Smooth muscle cell (in vitro differentiated cells): ENCODE results near the gene TFE3. TPM values are rescaled to one million over a fixed set of nuclear protein-coding genes. Genes with fewer than 3 reads are reported as not detected.

Source experiments
- DNase-seq: peaks from one replicate; lab custom pipeline; 2025; ENCODE audit not compliant: unreplicated experiment; lab: John Stamatoyannopoulos, UW
- H2AFZ ChIP-seq: fragments of 200-600 bp; sonication (generic); 2 replicates; pipeline ENCODE4 v1.6.0; 2016; ENCODE audit warnings: antibody characterized with exemption, low read depth, mild to moderate bottlenecking
- H3F3A ChIP-seq: fragments of 200-600 bp; sonication (generic); 2 replicates; pipeline ENCODE4 v1.6.0; 2017; ENCODE audit warnings: antibody characterized with exemption, low read depth
- H3K27ac ChIP-seq: fragments of 200-600 bp; sonication (generic); 2 replicates; pipeline ENCODE4 v1.5.1; 2016; ENCODE audit warnings: low read depth, mild to moderate bottlenecking
- H3K27me3 ChIP-seq: fragments of 200-600 bp; sonication (generic); 2 replicates; pipeline ENCODE4 v1.6.1; 2016; ENCODE audit warnings: low read depth, mild to moderate bottlenecking
- H3K36me3 ChIP-seq: fragments of 200-600 bp; sonication (generic); 2 replicates; pipeline ENCODE4 v1.5.1; 2016; ENCODE audit warnings: low read depth
- H3K4me1 ChIP-seq: fragments of 200-600 bp; sonication (generic); 2 replicates; pipeline ENCODE4 v1.5.1; 2016; ENCODE audit warnings: low read depth
- H3K4me2 ChIP-seq: fragments of 200-600 bp; sonication (generic); 2 replicates; pipeline ENCODE4 v1.6.0; 2016; ENCODE audit warnings: mild to moderate bottlenecking
- H3K4me3 ChIP-seq: fragments of 200-600 bp; sonication (generic); 2 replicates; pipeline ENCODE4 v1.5.1; 2016; ENCODE audit warnings: mild to moderate bottlenecking
- H3K79me2 ChIP-seq: fragments of 200-600 bp; sonication (generic); 2 replicates; pipeline ENCODE4 v1.6.0; 2016; ENCODE audit warnings: low read depth, mild to moderate bottlenecking
- H3K9ac ChIP-seq: fragments of 200-600 bp; sonication (generic); 2 replicates; pipeline ENCODE4 v1.6.0; 2016; ENCODE audit warnings: low read depth
- H3K9me3 ChIP-seq: fragments of 200-600 bp; sonication (generic); replicated peaks from 2 replicates; pipeline ENCODE4 v1.5.1; 2016; ENCODE audit warnings: low read depth
- H4K20me1 ChIP-seq: fragments of 200-600 bp; sonication (generic); 2 replicates; pipeline ENCODE4 v1.6.0; 2016; ENCODE audit warnings: low read depth
- CTCF ChIP-seq: fragments of 200-600 bp; sonication (generic); IDR thresholded peaks from 2 replicates; pipeline ENCODE4 v1.5.1; 2017; ENCODE audit warnings: borderline replicate concordance, mild to moderate bottlenecking, antibody characterized with exemption; ENCODE audit not compliant: insufficient read depth, poor library complexity, severe bottlenecking
- WGBS: methylation state at CpG from one replicate; pipeline ENCODE4 v1.1.7; 2016; ENCODE audit warnings: low lambda C conversion rate; 5-methylcytosine and 5-hydroxymethylcytosine counted together
- polyA plus RNA-seq: library from polyadenylated mRNA; unstranded; fragments of >200 nt; fragmentation: Nextera tagmentation; extraction: Ambion mirVana; gene quantifications from 2 replicates; pipeline ENCODE4 v1.2.1, GENCODE V29; 2016
- total RNA-seq: library from RNA; depleted of rRNA; stranded (reverse); fragments of >200 nt; gene quantifications from 2 replicates; pipeline ENCODE4 v1.2.3, GENCODE V29; 2014

The TFE3 gene
- total and polyA plus RNA-seq, 2 experiments from 2014 or later = 23.6 to 35.2 TPM

GRCh38 chrX:48996969-48997368 is 46.2 kb downstream of the TFE3 start:
- no peaks in the 10 kb centered on the region for H3K27me3 ChIP-seq
- 64% methylated on average over 6 of the region's 6 CpGs for WGBS
- H3K4me3 ChIP-seq = no peak overlapping the region
- peaks cover 14% of the 10 kb centered on the region for H3K79me2 ChIP-seq
- H3K9ac ChIP-seq = no peak overlapping the region
- H3K9me3 ChIP-seq = no peaks in the 10 kb centered on the region
- no peak for TF ChIP-seq CTCF
- H3F3A ChIP-seq = no peaks in the 10 kb centered on the region
- no peak for DNase-seq
- H2AFZ ChIP-seq = no peak overlapping the region
- no peak overlapping the region for H3K4me2 ChIP-seq
- H3K4me1 ChIP-seq = no peaks in the 10 kb centered on the region
- peaks cover 10% of the 10 kb centered on the region for H4K20me1 ChIP-seq
- H3K27ac ChIP-seq = no peak overlapping the region
- H3K36me3 ChIP-seq = peaks cover 3% of the 10 kb centered on the region

GRCh38 chrX:48992341-48992740 is 50.8 kb downstream of the TFE3 start:
- no peak overlapping the region for H3K27ac ChIP-seq
- H2AFZ ChIP-seq = no peak overlapping the region
- no peak for DNase-seq
- H3F3A ChIP-seq = no peaks in the 10 kb centered on the region
- no peaks in the 10 kb centered on the region for H3K36me3 ChIP-seq
- peaks cover 10% of the 10 kb centered on the region for H4K20me1 ChIP-seq
- TF ChIP-seq CTCF = no peak
- H3K4me2 ChIP-seq = no peak overlapping the region
- H3K4me3 ChIP-seq = no peak overlapping the region
- no peaks in the 10 kb centered on the region for H3K27me3 ChIP-seq
- H3K79me2 ChIP-seq = no peaks in the 10 kb centered on the region
- H3K9ac ChIP-seq = no peak overlapping the region
- H3K4me1 ChIP-seq = no peaks in the 10 kb centered on the region
- H3K9me3 ChIP-seq = no peaks in the 10 kb centered on the region

DNA sequence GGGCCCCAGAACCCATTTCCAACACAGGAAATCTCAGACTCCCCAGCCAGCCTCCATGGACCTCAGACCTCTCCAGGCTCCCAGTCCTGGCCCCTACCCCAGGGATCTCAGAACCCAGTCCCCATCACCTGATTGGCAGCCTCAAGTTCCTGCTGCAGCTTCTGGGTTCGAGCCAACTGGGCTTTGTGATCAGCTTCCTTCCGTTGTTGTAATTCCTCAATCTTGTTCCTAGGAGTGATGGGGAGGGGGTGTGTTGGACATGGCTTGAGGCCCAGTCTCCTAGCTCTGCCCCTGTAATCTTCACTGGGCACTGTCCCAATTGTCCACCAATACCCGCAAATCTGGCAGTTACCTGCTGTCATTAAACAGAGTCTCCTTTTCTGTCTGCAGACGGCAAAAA is 53.7 kb downstream of the TFE3 start:
- H4K20me1 ChIP-seq = no peaks in the 10 kb centered on the region
- H3K27me3 ChIP-seq = no peaks in the 10 kb centered on the region
- no peak for TF ChIP-seq CTCF
- no peak overlapping the region for H3K4me2 ChIP-seq
- H3K4me3 ChIP-seq = no peak overlapping the region
- DNase-seq = no peak
- no peaks in the 10 kb centered on the region for H3F3A ChIP-seq
- H3K9me3 ChIP-seq = no peaks in the 10 kb centered on the region
- no peak overlapping the region for H2AFZ ChIP-seq
- H3K27ac ChIP-seq = no peak overlapping the region
- 85% methylated on average over 4 of the region's 4 CpGs for WGBS
- H3K9ac ChIP-seq = no peak overlapping the region
- H3K79me2 ChIP-seq = no peaks in the 10 kb centered on the region
- H3K4me1 ChIP-seq = no peaks in the 10 kb centered on the region
- no peaks in the 10 kb centered on the region for H3K36me3 ChIP-seq

DNA sequence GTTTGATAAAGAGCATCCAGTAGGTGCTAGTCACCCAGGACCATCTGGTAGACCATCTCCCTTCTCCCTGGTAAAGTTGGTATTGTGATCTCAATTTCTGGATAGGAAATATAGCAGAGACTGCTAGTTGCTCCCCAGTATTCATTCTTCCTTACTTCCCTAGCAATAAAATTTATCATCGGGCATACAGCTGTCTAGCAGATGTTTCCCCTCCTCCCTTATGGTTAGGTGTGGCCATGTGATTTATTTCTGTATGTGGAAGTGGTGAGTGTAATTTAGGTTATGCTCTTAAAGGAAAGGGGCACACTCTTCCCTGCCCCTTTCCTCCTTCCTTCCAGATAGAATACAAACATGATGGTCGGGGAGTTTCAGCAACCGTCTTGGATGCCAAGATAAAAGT is 59.3 kb downstream of the TFE3 start:
- no peak overlapping the region for H3K9ac ChIP-seq
- H3K36me3 ChIP-seq = no peaks in the 10 kb centered on the region
- H3K4me3 ChIP-seq = no peak overlapping the region
- no peaks in the 10 kb centered on the region for H3K79me2 ChIP-seq
- no peaks in the 10 kb centered on the region for H3K4me1 ChIP-seq
- H4K20me1 ChIP-seq = no peaks in the 10 kb centered on the region
- WGBS = 94% methylated on average over 3 of the region's 3 CpGs
- no peak overlapping the region for H3K27ac ChIP-seq
- no peaks in the 10 kb centered on the region for H3F3A ChIP-seq
- H3K27me3 ChIP-seq = no peaks in the 10 kb centered on the region
- no peak for TF ChIP-seq CTCF
- DNase-seq = no peak
- H2AFZ ChIP-seq = no peak overlapping the region
- H3K4me2 ChIP-seq = no peak overlapping the region
- no peaks in the 10 kb centered on the region for H3K9me3 ChIP-seq
